Astrocyte of the spinal cord (primary cell): ENCODE measurements around the gene ECHDC3.

ENCODE experiments used
- DNase-seq: peaks from one replicate; pipeline ENCODE4 v3.0.0; 2011; ENCODE audit warnings: low read depth, low spot score
- H3K4me3 ChIP-seq: 2 replicates; pipeline ENCODE4 v1.5.1; 2011; ENCODE audit warnings: low read depth, mild to moderate bottlenecking, low read length, moderate library complexity
- CTCF ChIP-seq: IDR thresholded peaks from 2 replicates; pipeline ENCODE4 v1.5.1; 2012; ENCODE audit warnings: low read depth, mild to moderate bottlenecking, low read length, inconsistent platforms
- in situ Hi-C: cut with HindIII; loops from 2 replicates; pipeline ENCODE4 v1.10.0; 2017; ENCODE audit warnings: low sequenced_read_pairs

ECHDC3 gene

GRCh38 chr10:11742009-11742778 lies at the start of gene ECHDC3:
Gene ECHDC3 (plus strand): TSS chr10:11742382. CDS start chr10:11742577, 195 bp downstream.
- in situ Hi-C loops: no loop called here
- no peak for TF ChIP-seq CTCF
- peak; percentile 42 for DNase-seq
- H3K4me3 ChIP-seq: peak within 1 kb of the TSS; percentile 49

GRCh38 chr10:11693376-11693775 lies 48.8 kb upstream of the ECHDC3 start:
- TF ChIP-seq CTCF: no peak
- no peak overlapping the region for H3K4me3 ChIP-seq
- in situ Hi-C loops: no loop called here
- DNase-seq: no peak

- DNase-seq: no peak
- in situ Hi-C loops: no loop called here
- H3K4me3 ChIP-seq: no peak overlapping the region
- no peak for TF ChIP-seq CTCF
Observed at GRCh38 chr10:11695779-11696178, 46.4 kb upstream of the ECHDC3 start.

- in situ Hi-C loops: no loop called here
- no peak for TF ChIP-seq CTCF
- H3K4me3 ChIP-seq: no peak overlapping the region
- no peak for DNase-seq
Observed at GRCh38 chr10:11697718-11698527, 44.3 kb upstream of the ECHDC3 start.

- in situ Hi-C loops: no loop called here
- no peak for DNase-seq
- TF ChIP-seq CTCF: no peak
- no peak overlapping the region for H3K4me3 ChIP-seq
Observed at GRCh38 chr10:11698691-11699549, 43.3 kb upstream of the ECHDC3 start.

GRCh38 chr10:11699550-11700097 lies 42.6 kb upstream of the ECHDC3 start:
- in situ Hi-C loops: no loop called here
- no peak for TF ChIP-seq CTCF
- DNase-seq: no peak
- H3K4me3 ChIP-seq: no peak overlapping the region
